D341Med (cell line): ENCODE results near the gene CYTH1.

Experiments
- DNase-seq: peaks from one replicate; pipeline ENCODE4 v3.0.0; 2012; ENCODE audit warnings: low spot score

CYTH1 gene

DNA sequence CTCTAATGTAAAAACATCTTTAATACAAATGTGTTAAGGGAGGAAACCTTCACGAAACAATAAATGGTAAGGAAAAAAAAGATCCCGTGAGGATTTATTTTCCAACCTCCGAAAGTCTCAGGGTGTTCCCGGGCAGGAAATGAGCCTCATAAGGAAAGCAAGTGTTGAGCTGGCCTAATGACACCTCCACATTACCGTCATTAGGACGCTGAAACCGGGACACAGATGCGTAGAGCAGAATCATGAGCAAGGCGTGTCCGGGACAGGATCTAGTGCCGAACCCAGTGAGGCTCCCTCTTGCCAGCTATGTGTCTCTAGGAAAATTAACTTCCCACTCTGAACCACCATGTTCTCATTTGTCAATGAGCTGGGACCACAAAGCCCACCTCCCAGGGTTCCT, 22.7 kb upstream of the CYTH1 start:
- DNase-seq = peak; percentile 43

DNA sequence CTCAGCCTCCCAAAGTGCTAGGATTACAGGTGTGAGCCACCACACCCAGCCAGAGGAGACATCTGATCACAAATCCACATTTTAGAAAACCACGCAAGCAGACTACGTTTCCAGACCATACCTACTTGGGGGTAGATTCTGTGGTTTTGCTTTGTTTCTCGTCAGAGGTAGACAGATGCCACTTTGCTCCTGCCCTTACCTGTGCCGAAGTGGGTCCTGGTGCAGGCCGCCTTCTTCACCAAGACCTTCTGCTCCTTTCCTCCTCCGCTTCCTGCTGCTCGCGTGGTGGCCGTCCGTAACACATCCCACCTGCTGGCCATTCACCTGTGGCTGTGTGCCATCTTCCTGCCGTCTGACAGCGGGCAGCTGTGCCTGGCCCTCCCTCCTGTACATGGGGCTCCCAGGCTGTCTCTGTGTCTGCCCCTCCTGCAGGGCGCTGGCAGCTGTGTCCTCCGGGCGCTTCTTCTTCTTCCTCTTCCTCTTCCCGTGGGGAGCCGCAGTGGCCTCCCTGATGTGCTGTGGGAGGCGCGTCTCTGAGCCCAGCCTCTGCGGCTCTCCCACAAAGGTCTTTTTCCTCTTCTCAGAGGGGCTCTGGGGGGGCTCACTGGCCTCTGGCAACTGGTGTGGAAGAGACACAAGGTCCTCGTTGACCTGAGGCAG, 21.2 kb upstream of the CYTH1 start:
- DNase-seq = peak; percentile 37

DNA sequence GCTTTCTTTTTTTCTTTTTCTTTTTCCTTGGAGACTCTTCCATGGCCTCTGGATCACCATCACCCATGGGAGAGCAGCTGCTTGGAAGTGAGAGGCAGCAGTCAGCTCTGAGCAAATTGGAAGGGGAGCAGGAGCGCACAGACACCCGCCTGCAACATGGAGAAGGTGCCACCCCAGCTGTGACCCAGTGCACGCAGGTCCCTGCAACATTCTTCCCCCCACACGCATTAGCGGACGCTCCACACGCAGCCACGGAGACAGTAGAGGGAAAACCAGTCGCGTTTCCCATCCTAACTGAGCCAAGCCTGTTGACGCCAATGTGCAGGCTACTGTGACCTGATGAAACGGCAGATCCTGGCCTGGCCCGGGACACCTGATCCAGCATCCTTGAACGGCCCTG, 20.4 kb upstream of the CYTH1 start:
- DNase-seq = peak; percentile 32

DNA sequence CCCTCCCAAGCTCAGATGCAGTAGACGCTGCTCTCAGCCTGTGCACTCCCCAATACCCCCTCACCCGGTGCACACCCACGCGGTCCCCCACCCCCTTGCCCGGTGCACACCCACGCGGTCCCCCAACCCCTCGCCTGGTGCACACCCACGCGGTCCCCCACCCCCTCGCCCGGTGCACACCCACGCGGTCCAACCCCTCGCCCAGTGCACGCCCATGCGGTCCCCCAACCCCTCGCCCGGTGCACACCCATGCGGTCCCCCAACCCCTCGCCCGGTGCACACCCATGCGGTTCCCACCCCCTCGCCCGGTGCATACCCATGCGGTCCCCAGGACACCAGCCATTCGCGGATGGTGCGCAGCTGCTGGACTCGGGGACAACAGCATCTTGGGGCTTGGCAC, 19.9 kb upstream of the CYTH1 start:
- DNase-seq = peak; percentile 38

DNA sequence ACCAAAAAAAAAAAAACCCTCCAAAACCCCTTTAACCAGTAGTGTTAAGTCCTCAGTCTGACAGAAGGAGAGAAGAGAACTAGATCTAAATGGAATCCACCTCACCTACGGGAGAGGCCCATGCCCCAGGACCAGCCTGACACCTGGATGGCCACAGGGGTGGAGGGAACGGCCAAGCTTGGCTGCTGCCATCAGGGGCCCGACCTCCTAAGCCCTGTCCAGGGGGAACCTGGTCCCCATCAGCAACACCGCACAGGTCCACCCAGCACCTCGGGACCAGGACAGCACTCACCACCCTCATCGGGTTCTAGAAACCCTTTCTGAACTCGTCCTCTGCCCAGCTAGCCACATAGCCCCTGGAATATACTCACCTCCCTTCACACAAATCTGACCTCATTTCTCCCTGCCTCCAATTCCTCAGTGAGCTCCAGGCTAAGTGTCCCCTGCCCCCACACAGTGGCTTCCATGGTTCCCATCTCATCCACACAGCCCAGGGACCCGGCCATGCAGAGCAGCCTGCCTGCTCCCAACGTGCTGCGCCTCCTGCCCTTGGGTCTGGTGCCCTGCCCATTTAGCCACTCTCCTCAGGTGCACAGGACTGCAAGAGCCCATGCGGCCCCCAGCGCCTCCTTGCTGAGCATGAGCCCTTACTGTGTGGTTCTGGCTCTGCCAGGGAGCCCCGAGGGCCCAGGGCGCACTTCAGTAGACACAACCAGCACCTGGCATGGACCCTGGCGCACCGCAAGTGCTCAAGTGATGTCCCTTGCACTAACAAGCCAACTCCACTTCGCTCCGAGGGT, 18.3 kb upstream of the CYTH1 start:
- peak; percentile 55 for DNase-seq

DNA sequence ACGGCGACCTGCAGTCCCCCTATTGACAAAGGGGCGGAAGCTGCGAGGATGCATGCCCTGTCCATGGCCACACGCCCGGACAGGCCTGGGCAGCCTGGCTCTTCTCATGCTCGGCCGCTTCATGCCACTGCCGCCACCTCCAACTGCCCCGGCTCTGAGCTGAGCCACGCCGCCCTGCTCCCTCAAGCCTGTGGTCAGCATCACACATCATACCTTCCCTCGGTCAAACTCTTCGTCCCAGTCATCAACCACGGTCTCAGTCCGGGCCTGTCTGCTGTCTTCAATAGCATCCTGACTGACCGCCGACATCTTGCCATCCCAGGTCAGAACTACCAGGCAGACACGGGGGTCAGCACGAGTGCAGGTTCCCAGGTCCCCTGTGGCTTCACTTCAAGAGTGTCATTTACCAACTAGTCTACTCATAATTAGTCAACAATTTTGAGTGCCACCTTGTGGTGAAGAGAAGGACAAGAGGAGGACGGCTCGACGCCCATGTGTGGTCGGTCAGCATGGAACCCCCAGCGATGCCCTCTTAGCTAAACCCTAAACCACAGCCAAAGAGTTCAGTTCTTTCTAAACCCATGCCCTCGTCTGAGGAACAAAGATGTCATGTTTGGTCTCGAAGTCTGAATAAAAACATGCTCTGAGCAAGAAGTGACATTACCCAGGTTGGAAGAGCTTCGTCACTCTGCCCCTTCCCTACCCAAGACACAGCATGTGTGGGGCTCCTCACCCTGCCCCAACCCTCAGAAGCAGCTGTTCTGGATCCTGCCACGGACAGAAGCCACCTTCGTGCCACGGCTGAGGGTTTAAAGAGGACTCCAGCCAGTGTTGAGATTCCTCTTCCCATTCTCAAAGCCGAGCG, 16.9 kb upstream of the CYTH1 start:
- DNase-seq = peak; percentile 76

DNA sequence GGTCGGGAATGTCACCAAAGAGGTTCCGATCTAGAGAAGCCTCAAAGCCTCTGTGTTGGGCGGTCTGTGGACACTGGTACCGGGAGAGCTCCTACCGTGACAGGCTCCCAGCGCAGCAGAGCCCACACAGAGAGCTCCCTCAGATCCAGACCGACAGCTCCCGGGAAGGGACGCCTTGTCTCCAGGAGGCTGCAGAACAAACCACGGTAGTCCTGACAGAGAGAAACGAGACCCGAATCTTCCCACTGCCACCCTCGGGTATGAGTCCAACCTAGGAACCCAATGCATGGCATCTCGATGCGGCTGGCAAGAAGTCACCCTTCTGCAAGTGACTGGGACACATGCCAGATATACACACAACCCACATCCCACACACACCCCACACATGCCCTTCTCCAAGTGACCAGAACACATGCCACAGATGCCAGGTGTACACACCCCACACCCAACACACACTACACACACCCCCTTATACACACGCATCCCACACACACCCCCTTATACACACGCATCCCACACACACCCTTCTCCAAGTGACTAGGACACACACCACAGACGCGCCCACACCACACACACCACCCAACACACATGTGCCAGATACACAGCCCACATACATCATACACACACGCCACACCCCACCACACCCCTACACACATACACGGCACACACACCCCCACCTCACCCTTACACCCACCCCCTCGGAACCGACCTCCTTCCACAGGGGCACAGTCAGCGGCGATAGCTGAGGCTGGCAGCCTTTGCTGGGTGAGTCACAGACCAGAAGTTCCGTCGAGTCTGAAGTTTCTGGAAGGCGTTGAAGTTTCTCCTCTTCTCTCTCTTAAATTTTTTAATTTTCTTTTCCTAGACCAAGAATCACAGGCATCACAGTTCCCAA, 15.9 kb upstream of the CYTH1 start:
- DNase-seq = peak; percentile 38

DNA sequence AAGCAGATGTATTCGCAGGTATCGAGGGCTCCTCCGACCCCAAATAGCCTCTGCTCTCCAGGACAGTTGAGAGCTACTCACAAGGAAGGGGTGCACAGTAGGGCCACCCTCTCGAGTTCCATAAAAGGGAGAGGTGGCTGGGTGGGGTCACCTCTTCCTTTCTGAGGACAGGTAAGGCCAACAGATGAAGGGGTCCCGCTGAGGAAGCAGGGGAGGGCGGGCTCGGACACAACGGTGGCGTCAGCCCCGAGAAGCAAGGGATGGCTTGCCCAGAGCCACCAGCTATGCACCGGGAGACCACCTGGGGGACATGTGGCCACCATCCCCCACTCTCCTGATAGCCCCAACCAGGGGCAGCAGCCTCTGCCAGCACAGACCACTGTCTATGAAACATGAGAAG, 15.1 kb upstream of the CYTH1 start:
- DNase-seq = peak; percentile 37

DNA sequence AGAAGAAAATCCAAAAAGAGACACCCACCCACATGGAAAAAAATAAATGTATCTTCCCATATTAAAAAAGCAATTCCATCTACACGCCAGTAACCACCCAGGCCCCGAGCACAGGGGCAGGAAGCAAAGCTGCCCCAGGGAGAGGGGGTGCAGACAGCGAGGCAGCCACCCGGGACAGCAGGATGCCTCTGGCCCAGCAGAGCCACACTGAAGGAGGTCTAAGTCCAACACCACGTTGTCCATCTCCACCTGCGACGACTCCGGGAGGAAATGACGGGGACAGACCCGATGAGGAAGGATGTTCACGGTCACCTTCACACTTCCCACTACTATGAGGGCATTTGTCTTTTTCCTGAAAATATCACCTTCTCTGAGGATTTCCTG, 14.4 kb upstream of the CYTH1 start:
- DNase-seq = no peak

DNA sequence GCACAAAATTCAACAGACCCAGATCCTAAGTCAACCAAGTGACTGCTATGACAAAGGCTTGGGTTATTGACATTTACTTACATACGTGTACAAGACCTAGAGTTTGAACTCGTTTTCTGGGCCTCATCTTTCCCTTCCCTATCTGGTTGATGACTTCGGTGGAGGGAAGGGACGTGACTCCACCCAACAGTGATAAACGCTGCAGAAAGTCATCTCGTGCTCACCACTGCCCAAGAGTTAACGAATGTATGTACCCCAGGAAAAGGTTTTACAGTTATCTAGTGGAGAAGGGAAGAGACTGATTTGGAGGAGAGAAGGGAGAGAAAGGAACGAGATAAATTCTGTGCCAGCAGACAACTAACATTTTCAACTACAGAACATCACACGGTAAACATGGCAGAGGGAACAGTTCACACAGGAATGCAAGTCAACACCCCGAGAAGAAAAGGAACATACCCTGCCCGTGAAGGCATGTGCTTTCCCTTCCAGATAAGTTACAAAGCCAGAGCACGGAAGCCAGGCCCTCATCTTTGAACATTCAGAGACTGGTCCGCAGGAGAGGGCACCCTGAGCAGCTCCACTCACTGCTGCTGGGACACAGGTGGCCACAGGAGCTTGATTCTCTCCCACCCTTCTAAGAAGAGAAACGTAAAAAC, 13.9 kb upstream of the CYTH1 start:
- DNase-seq = no peak

DNA sequence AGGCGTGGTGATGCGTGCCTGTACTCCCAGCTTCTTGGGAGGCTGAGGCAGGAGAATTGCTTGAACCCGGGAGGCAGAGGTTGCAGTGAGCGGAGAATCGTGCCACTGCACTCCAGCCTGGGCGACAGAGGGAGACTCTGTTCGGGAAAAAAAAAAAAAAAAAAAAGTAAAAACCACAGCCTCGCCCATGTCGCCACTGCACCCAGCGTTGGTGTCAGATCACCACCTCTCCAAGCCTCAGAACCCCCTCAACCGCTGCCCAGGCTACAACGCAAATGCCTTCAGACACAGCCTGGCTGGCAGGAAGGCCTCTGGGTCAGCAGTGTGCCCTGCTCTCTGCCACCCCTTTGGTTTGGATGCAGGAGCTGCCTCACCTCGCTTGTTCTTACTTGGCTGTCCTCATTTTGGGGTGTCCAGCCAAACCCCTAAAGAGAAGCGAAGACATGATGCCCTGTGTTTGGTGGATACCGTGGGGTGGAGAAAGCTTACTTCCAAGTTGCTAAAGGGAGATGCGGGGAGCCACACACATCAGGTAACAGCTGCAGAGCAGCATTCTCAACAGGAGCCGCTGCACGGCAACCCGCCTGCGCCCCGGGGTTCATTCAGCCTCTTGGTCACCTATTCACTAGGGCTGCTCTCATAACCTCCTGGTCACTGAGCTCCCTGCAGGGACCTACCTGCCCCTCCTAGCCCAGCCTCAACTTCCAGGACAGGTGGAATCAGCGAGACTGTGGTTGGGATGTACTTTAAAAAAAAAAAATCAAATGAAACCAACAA, 13.0 kb upstream of the CYTH1 start:
- peak; percentile 26 for DNase-seq

DNA sequence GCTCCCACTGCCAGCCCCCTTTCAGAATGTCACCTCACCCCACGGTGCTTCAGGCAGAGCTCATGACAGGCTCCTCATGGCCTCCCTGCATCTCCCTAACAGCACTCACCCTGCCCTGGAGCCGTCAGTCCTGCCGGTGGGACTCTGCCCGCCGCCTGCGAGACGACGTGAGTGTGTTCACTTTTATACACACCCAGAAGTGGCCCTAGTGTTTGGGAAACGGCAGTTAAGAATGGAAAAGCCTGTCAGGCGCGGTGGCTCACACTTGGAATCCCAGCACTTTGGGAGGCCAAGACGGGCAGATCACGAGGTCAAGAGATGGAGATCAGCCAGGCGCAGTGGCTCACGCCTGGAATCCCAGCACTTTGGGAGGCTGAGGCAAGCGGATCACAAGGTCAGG, 12.3 kb upstream of the CYTH1 start:
- peak; percentile 27 for DNase-seq

DNA sequence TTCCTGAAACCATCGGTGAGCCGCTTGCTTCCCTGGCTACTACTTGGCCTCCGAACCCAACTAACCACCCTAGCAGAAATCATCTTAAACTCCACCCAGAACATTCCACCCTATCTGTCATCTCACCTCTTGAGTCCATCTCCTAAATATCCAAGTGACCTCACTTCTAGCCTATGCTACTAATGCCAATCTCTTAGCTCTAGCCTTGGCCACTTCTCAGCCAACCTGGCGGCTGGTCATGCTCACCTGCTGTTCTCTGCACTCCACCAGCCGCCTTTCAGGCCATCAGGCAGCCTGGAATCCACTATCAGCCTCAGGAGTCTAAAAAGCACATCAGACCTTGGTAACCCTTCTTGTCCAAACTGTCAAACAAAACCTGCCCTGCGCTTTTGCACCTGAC, 11.9 kb upstream of the CYTH1 start:
- no peak for DNase-seq

DNA sequence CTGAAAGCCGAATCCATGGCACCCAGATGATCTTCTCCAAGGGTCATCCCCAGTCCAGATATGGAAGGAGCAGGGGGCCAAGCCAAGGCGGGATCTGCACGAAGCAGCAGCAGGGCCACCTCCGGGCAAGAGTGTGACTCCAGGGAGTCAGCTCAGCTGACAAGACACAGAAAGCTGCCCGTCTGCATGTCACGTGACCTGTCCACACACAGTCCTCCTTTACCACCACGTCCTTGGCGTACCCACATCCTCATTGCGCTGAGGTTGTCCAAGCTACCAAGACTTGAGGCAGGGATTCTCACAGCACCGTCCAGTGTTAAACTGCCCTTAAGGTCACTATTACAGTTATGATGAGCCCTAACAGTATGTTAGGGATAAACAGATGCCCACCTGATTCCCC, 11.3 kb upstream of the CYTH1 start:
- DNase-seq = peak; percentile 25

DNA sequence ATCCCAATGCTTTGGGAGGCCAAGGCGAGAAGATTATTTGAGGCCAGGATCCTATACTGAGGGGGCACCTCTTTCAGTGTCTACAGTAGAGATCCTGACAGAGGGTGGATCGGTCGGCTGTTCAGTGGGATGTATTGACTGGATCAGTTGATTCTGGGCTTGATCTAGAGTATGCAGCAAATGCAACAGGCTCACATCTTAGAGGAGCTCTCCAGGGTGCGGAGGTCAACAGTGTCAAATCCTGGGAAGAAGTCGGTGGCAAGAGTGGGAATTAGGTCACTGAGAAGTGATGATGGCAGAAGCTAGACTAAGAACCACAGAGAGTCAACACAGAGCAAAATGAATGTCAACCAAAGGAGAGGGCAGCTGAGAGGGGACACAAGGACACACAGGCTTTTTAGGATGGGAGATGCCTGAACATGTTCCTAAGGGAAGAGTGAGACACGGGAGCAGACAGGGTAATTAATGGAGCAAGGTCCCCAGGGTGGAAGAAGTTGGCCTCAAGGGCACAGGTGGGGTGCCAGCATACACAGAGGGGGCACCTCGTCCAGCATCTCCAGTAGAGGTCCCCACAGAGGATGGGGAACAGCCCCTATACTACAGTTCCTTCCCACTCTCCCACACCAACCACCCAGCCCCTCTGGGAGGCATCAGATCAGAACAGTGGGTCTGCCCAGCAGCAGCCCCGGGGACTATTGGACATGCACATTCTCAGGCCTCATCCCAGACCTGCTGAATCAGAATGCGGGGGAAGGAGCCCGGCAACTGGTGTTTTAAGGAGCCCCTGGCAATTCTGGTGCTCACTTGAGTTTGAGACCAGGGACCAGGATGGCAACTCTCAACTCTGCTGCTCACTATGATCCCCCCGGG, 10.0 kb upstream of the CYTH1 start:
- DNase-seq = peak; percentile 44

DNA sequence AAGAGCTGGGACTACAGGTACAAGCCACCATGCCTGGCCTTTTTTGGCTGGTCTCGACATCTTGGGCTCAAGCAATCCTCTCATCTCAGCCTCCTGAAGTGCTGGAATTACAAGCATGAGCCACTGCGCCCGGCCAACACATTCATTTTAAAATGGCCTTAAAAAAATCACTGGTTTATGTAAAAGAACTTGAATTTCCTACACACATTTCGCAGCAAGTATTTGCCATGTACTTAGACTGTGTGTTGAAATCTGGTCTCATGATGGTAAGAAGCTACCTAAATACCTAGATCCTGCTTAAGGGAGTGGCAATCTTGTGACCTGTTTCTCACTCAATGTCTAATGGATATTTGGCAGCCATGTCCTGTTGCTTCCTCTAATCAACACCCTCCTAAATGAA, 8.5 kb upstream of the CYTH1 start:
- no peak for DNase-seq

DNA sequence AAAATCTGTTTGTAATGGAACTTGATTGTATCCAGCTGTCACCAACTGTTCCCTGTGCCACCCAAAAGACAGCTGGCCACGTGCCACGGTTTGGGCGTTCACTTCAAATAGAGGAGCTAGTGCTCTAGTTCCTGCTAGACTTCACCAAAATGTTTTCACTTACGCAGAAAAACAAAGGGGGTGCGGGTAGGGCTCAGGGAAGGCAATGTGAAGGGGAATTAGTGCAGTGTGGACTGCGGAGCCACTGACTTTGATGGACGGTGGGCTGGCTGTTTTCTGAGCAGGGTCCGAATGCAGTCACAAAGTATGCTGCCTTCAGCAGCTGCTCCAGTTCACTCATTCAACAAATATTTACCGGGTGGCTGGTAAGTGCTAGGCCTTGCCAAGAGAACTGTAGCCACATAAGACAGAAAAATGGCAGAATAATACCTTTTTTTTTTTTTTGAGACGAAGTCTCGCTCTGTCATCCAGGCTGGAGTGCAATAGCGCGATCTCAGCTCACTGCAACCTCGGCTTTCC, 7.6 kb upstream of the CYTH1 start:
- DNase-seq = no peak

DNA sequence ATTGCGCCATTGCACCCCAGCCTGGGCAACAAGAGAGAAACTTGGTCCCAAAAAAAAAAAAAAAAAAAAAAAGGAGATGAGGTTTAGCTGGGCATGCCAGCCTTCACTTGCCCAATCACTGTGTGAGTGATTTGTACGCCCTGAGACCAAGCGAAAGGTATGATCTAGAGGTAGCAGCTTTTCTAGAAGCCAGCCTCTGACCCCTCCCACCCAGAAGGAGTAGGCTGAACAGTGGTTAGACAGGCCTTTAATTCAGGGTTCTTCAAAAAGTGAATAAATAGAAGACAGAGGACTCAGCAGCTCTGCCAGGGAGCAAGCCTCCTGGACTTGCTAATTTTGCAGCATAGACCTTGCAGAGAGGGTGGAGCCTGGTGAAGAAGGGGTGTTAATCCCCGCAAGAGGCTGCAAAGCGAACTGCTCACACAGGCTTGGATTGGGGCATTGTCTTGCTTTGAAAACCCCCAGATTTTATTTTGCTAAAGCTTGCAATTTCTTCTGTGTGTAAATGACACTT, 7.1 kb upstream of the CYTH1 start:
- DNase-seq = peak; percentile 75

DNA sequence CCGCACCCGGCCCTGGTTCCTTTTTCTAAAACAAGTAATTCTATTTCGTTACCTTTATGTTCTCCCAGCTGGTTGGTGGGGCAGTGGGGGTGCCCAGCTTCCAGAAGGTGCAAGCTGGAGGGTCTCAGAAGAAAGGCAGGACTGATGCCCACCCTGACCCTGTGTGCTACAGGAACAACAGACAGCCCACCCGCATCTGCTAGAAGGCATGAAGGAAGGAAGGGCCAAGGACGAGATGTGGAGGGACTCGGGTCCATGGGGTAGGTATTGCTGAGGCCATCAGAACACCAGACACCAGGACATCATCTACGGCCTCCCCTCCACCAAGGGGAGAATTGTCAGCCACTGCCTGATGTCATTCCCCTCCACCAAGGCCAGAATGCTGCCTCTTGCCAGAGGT, 6.4 kb upstream of the CYTH1 start:
- no peak for DNase-seq
